Loucy (cell line): ENCODE results near the gene ALKBH5.

Experiments
- H2AFZ ChIP-seq: fragments of 200-600 bp; sonication (generic); 2 replicates; pipeline ENCODE4 v1.6.0; 2016; ENCODE audit warnings: antibody characterized with exemption, mild to moderate bottlenecking, low read length, moderate library complexity
- H3F3A ChIP-seq: fragments of 200-600 bp; 2 replicates; pipeline ENCODE4 v1.6.0; 2016; ENCODE audit warnings: antibody characterized with exemption, low read depth, mild to moderate bottlenecking
- H3K27me3 ChIP-seq: fragments of 200-600 bp; sonication (generic); 2 replicates; pipeline ENCODE4 v1.6.1; 2014; ENCODE audit warnings: low read length, mild to moderate bottlenecking; ENCODE audit not compliant: insufficient read depth, poor library complexity, severe bottlenecking
- H3K36me3 ChIP-seq: fragments of 200-600 bp; sonication (generic); 2 replicates; pipeline ENCODE4 v1.6.1; 2016; ENCODE audit warnings: low read length; ENCODE audit not compliant: insufficient read depth
- H3K4me1 ChIP-seq: fragments of 200-600 bp; sonication (generic); 2 replicates; pipeline ENCODE4 v1.5.1; 2014; ENCODE audit warnings: low read length, mild to moderate bottlenecking; ENCODE audit not compliant: insufficient read depth, poor library complexity, severe bottlenecking
- H3K4me2 ChIP-seq: fragments of 200-600 bp; sonication (generic); 2 replicates; pipeline ENCODE4 v1.6.0; 2014; ENCODE audit warnings: antibody characterized with exemption, low read length, low read depth, mild to moderate bottlenecking; ENCODE audit not compliant: poor library complexity, severe bottlenecking
- H3K4me3 ChIP-seq: fragments of 200-600 bp; sonication (generic); 2 replicates; pipeline ENCODE4 v1.5.1; 2014; ENCODE audit warnings: low read length, mild to moderate bottlenecking, mixed read lengths; ENCODE audit not compliant: poor library complexity, severe bottlenecking
- H3K79me2 ChIP-seq: fragments of 200-600 bp; sonication (generic); 2 replicates; pipeline ENCODE4 v1.6.1; 2014; ENCODE audit warnings: low read length; ENCODE audit not compliant: insufficient read depth
- H3K9ac ChIP-seq: fragments of 200-600 bp; sonication (generic); 2 replicates; pipeline ENCODE4 v1.6.0; 2014; ENCODE audit warnings: mild to moderate bottlenecking, low read depth, low read length, moderate library complexity; ENCODE audit not compliant: poor library complexity, severe bottlenecking
- H3K9me2 ChIP-seq: fragments of 200-600 bp; sonication (generic); replicated peaks from 2 replicates; pipeline ENCODE4 v1.6.1; 2016; ENCODE audit warnings: low read depth, low read length, mixed read lengths
- H3K9me3 ChIP-seq: fragments of 200-600 bp; sonication (generic); 2 replicates; pipeline ENCODE4 v1.6.1; 2014; ENCODE audit warnings: mild to moderate bottlenecking, antibody characterized with exemption, low read length, low read depth; ENCODE audit not compliant: insufficient read depth
- H4K20me1 ChIP-seq: fragments of 200-600 bp; sonication (generic); 2 replicates; pipeline ENCODE4 v1.6.0; 2014; ENCODE audit warnings: antibody characterized with exemption, low read length, mild to moderate bottlenecking; ENCODE audit not compliant: insufficient read depth, poor library complexity, severe bottlenecking
- CTCF ChIP-seq: fragments of 200-600 bp; sonication (generic); conservative IDR thresholded peaks from 2 replicates; pipeline ENCODE4 v1.5.1; 2014; ENCODE audit warnings: mild to moderate bottlenecking, antibody characterized with exemption, low read length
- EZH2phosphoT487 ChIP-seq: fragments of 200-600 bp; IDR thresholded peaks from 2 replicates; pipeline ENCODE4 v1.6.1; 2018; ENCODE audit warnings: antibody characterized with exemption, mild to moderate bottlenecking, moderate library complexity, borderline replicate concordance

ALKBH5 gene

GRCh38 chr17:18205861-18206260 is 22.2 kb downstream of the ALKBH5 start:
- no peak overlapping the region for H3K4me3 ChIP-seq
- H3F3A ChIP-seq, result no peaks in the 10 kb centered on the region
- H3K4me2 ChIP-seq, result no peak overlapping the region
- no peaks in the 10 kb centered on the region for H3K27me3 ChIP-seq
- H3K79me2 ChIP-seq, result peaks cover 47% of the 10 kb centered on the region; the same call in 1 of the 2 replicates
- no peak overlapping the region for H3K9ac ChIP-seq
- TF ChIP-seq EZH2phosphoT487 (no peak), CTCF (no peak)
- H3K9me3 ChIP-seq, result no peaks in the 10 kb centered on the region
- H3K4me1 ChIP-seq, result peaks cover under 1% of the 10 kb centered on the region
- no peaks in the 10 kb centered on the region for H3K9me2 ChIP-seq
- H3K36me3 ChIP-seq, result peaks cover 95% of the 10 kb centered on the region; the same call in 1 of the 2 replicates
- H4K20me1 ChIP-seq, result peaks cover 38% of the 10 kb centered on the region
- no peak overlapping the region for H2AFZ ChIP-seq

GRCh38 chr17:18206962-18207361 is 23.3 kb downstream of the ALKBH5 start:
- Histone ChIP-seq H3K9me3 (no peaks in the 10 kb centered on the region), H4K20me1 (peaks cover 33% of the 10 kb centered on the region), H2AFZ (no peak overlapping the region), H3K4me1 (no peaks in the 10 kb centered on the region), H3K36me3 (peaks cover 93% of the 10 kb centered on the region; the same call in 1 of the 2 replicates), H3K9ac (no peak overlapping the region), H3K4me2 (no peak overlapping the region), H3K9me2 (no peaks in the 10 kb centered on the region), H3K27me3 (no peaks in the 10 kb centered on the region), H3F3A (no peaks in the 10 kb centered on the region), H3K4me3 (no peak overlapping the region), H3K79me2 (peaks cover 37% of the 10 kb centered on the region; the same call in 1 of the 2 replicates)
- no peak for TF ChIP-seq CTCF
- TF ChIP-seq EZH2phosphoT487, result no peak

- no peaks in the 10 kb centered on the region for H3K4me1 ChIP-seq
- H3K4me2 ChIP-seq, result no peak overlapping the region
- no peaks in the 10 kb centered on the region for H3K9me3 ChIP-seq
- no peaks in the 10 kb centered on the region for H3K9me2 ChIP-seq
- peaks cover 29% of the 10 kb centered on the region; the same call in 1 of the 2 replicates for H3K79me2 ChIP-seq
- TF ChIP-seq CTCF (no peak), EZH2phosphoT487 (no peak)
- H3F3A ChIP-seq, result no peaks in the 10 kb centered on the region
- no peaks in the 10 kb centered on the region for H3K27me3 ChIP-seq
- H3K4me3 ChIP-seq, result no peak overlapping the region
- H4K20me1 ChIP-seq, result peaks cover 27% of the 10 kb centered on the region
- peaks cover 87% of the 10 kb centered on the region; the same call in 1 of the 2 replicates for H3K36me3 ChIP-seq
- H3K9ac ChIP-seq, result no peak overlapping the region
- H2AFZ ChIP-seq, result no peak overlapping the region
Observed at GRCh38 chr17:18208092-18208491, 24.5 kb downstream of the ALKBH5 start.
